Gastroesophageal sphincter (tissue), 4 donors: ENCODE data around the gene ARHGEF4. TPM values are rescaled to one million over a fixed set of nuclear protein-coding genes. Genes with fewer than 3 reads are reported as not detected.

ENCODE experiments used
- ATAC-seq: fragments of 150-250 bp; one replicate; pipeline ENCODE4 v1.9.1; 2016; ENCODE audit warnings: mild to moderate bottlenecking, moderate library complexity
- H3K27ac ChIP-seq, 4 donors: fragments of 200-600 bp; sonication (generic) in 3 of 4; 1 replicate in 3 of 4; 2 replicates in 1 of 4; pipeline ENCODE4 v1.5.1; 2016 to 2019
- H3K27me3 ChIP-seq: fragments of 200-600 bp; sonication (generic); one replicate; pipeline ENCODE4 v1.5.1; 2019
- H3K36me3 ChIP-seq, 2 donors: fragments of 200-600 bp; sonication (generic); one replicate each; pipeline ENCODE4 v1.5.1; 2019; ENCODE audit warnings: control low read depth in 1 of 2
- H3K4me1 ChIP-seq, 3 donors: fragments of 200-600 bp; sonication (generic); 1 replicate in 2 of 3; 2 replicates in 1 of 3; pipeline ENCODE4 v1.5.1; 2016 to 2019; ENCODE audit warnings: control low read depth in 2 of 3
- H3K4me3 ChIP-seq, 2 donors: fragments of 200-600 bp; sonication (generic); one replicate each; pipeline ENCODE4 v1.5.1; 2019; ENCODE audit warnings: mild to moderate bottlenecking in 1 of 2, moderate library complexity in 1 of 2
- H3K9me3 ChIP-seq, 3 donors: fragments of 200-600 bp; sonication (generic); one replicate each; pipeline ENCODE4 v1.5.1; 2017 to 2019; ENCODE audit warnings: control low read depth in 2 of 3
- EP300 ChIP-seq: sonication (generic); formaldehyde crosslinking; IDR thresholded peaks from one replicate; pipeline ENCODE4 v1.6.1; 2017; ENCODE audit warnings: antibody characterized with exemption, mild to moderate bottlenecking
- POLR2A ChIP-seq, 2 donors: fragments of 450-650 bp; IDR thresholded peaks; one replicate each; pipeline ENCODE4 v1.6.1; 2017; ENCODE audit warnings: antibody characterized with exemption in 2 of 2, mild to moderate bottlenecking in 2 of 2, moderate library complexity in 1 of 2
- POLR2AphosphoS5 ChIP-seq: sonication (generic); formaldehyde crosslinking; IDR thresholded peaks from one replicate; pipeline ENCODE4 v1.6.1; 2017; ENCODE audit warnings: antibody characterized with exemption
- WGBS, 2 donors: methylation state at CpG; one replicate each; pipeline ENCODE4 v1.1.5; 2018; ENCODE audit warnings: low coverage in 1 of 2; 5-methylcytosine and 5-hydroxymethylcytosine counted together
- total RNA-seq, 4 donors: library from RNA; depleted of rRNA; stranded (reverse); fragments of >200 nt; gene quantifications; one replicate each; pipeline ENCODE4 v1.1.0, GENCODE V29; 2016
- TF ChIP-seq, protein P1 (sequence below), 4 experiments: fragments of 200-600 bp in 2 of 4; fragments of 450-650 bp in 2 of 4; sonication (generic) in 1 of 4; IDR thresholded peaks; one replicate each; pipeline ENCODE4 v1.5.1; 2017 to 2019; ENCODE audit warnings: antibody characterized with exemption in 4 of 4, mild to moderate bottlenecking in 2 of 4, moderate library complexity in 2 of 4

ARHGEF4 gene
- total RNA-seq, 4 donors from 2014 or later = 15.9 to 59.5 (median 21.8) TPM

DNA sequence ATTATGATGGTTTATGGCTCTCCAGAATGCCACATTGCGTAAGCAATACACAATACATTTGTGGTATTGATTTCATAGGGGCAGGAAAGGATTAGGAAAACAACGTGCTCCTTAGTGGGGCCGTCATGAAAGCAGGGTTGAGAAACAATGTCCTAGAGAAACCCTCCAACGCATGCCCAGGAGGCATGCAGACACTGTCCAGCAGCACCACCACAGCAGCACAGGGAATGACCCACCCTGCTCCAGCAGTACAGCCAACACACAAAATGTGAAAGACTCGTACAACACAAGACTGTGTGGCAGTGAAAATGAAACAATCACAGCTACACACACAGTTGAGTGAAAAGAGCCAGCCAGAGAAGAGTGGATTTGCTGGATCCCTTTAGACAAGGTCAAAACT is 190.2 kb downstream of the ARHGEF4 start:
- Histone ChIP-seq H3K9me3 (peaks cover 0 to 10% (median 0%) of the 10 kb centered on the region in 3 donors), H3K27me3 (no peaks in the 10 kb centered on the region), H3K4me3 (no peak overlapping the region), H3K27ac (no peak overlapping the region), H3K4me1 (no peaks in the 10 kb centered on the region), H3K36me3 (no peaks in the 10 kb centered on the region)
- no peak for ATAC-seq
- WGBS, 2 donors = 45 to 50% methylated on average over 2 to 5 of the region's 5 CpGs
- TF ChIP-seq EP300 (no peak), POLR2A (IDR thresholded peaks at IDR 0.05) (no peak), POLR2AphosphoS5 (no peak)
- TF ChIP-seq, protein P1, sequence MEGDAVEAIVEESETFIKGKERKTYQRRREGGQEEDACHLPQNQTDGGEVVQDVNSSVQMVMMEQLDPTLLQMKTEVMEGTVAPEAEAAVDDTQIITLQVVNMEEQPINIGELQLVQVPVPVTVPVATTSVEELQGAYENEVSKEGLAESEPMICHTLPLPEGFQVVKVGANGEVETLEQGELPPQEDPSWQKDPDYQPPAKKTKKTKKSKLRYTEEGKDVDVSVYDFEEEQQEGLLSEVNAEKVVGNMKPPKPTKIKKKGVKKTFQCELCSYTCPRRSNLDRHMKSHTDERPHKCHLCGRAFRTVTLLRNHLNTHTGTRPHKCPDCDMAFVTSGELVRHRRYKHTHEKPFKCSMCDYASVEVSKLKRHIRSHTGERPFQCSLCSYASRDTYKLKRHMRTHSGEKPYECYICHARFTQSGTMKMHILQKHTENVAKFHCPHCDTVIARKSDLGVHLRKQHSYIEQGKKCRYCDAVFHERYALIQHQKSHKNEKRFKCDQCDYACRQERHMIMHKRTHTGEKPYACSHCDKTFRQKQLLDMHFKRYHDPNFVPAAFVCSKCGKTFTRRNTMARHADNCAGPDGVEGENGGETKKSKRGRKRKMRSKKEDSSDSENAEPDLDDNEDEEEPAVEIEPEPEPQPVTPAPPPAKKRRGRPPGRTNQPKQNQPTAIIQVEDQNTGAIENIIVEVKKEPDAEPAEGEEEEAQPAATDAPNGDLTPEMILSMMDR (IDR thresholded peaks at IDR 0.05) = no peak

DNA sequence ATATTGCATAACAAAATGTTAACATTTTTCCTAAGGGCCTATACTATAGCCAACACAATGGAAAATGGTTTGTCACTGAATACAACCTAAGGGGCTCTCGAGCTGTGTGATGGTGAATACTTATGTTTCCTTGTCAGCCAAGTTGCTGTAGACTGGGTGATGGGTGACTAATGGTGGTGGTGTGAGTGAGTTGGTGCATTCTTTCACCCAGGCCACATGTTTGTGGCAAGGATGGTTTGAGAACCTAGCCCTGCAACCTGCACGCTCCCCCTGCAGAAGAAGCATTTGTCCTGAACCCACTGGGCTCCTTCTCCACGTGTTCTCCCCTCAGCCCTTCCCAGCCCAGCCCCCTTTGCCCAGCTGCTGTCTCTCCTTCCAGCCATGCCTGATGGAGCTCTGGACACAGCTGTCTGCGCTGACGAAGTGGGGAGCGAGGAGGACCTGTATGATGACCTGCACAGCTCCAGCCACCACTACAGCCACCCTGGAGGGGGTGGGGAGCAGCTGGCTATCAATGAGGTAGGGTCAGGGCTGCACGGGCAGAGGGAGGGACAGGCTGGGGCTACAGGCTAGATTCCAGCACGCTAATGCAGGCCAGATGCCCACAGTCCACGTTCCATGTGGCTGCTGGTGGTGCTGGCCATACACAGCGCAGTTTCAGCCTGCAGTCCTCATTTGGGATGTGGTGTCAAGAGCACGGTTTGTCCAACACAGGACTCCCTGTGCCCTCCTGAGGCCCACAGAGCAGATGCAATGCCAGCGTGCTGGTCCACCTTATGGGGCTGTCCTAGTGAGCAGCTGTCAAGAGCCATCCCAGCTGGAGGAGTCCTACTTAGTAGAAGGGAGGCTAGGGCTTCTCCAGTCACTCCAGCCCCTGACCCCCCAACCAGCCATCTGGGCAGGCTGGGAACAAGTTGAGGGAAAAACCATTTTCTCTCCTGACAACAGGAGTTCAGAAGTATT is 191.1 kb downstream of the ARHGEF4 start:
- Histone ChIP-seq H3K27ac (no peak overlapping the region), H3K27me3 (no peaks in the 10 kb centered on the region), H3K4me1 (no peaks in the 10 kb centered on the region), H3K4me3 (no peak overlapping the region), H3K9me3 (peaks cover 0 to 10% (median 0%) of the 10 kb centered on the region in 3 donors), H3K36me3 (no peaks in the 10 kb centered on the region)
- 63% methylated on average over 2 of the region's 12 CpGs; no CpG with 5 or more reads in 1 of the 2 donors for WGBS, 2 donors
- no peak for ATAC-seq
- TF ChIP-seq EP300 = no peak
- TF ChIP-seq, protein P1 (IDR thresholded peaks at IDR 0.05) = no peak

DNA sequence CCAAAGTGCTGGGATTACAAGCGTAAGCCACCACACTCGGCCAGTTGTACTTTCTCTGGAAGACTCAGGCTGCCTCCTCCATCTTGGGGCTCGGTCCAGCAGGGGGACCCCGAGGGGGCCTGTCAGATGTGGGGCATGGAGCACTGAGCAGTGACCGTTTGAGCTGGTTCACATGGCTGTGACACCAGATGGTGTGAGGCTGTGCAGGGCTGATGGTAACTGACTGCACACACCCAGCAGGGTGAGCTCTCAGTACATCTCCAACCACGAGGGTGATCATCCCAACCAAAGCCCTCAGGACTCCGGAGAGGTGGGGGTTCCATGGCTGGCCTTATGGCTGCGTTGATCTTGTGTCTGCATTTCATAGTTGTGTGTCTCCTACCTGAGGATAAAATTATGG is 193.1 kb downstream of the ARHGEF4 start:
- 66% methylated on average over 4 of the region's 8 CpGs; no CpG with 5 or more reads in 1 of the 2 donors for WGBS, 2 donors
- H3K4me1 ChIP-seq = peaks cover 0 to 10% (median 0%) of the 10 kb centered on the region in 3 donors
- no peaks in the 10 kb centered on the region for H3K27me3 ChIP-seq
- peaks cover 0 to 10% (median 0%) of the 10 kb centered on the region in 3 donors for H3K9me3 ChIP-seq
- no peak overlapping the region for H3K4me3 ChIP-seq
- H3K36me3 ChIP-seq = no peaks in the 10 kb centered on the region
- TF ChIP-seq POLR2A (IDR thresholded peaks at IDR 0.05) = no peak
- TF ChIP-seq POLR2AphosphoS5 = no peak
- TF ChIP-seq, protein P1 (IDR thresholded peaks at IDR 0.05) = no peak
- H3K27ac ChIP-seq = no peak overlapping the region
- ATAC-seq = no peak

DNA sequence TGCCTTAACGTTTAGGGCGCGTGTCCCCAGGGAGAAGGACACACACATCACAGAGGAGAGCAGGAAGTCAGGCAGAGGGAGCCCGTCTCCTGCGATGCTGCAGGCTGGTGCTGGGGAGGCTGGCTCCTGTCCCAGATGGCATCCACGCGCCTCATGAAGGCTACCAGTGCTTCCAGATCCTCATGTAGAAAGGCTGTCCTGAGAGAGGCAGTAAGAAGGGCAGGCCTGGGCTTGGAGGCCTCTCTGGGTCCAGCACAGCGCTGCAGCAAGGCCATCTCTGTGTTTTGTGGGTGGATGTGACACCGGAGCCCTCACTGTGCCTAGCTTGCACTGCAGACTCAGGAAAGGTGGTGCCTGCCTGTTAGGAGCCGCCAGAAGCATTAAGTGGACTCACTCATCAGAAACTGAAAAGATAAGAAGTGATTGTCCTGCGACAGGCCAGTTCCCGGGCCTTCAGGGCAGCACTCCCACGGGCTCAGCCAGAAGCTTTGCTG is 193.8 kb downstream of the ARHGEF4 start:
- no peak for ATAC-seq

DNA sequence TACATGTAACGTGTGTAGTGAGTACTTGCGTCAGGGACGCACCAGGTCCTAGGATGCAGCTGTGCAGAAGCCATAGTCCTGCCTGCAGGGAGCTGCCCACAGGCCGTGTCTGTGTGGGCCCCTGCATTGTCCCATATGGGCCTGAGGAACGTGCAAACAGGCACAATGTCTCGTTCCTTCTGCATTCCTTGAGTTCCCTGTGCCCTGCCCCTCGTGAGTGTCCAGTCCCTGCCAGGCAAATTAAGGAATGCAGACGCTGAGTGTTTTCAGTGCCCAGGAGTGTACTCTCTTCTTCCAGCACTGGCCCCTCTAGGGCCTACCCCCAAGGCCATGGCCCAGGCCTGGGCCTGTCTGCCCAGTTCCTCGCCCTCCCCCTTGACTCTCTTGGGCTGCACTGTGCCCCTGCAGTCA is 194.7 kb downstream of the ARHGEF4 start:
- peaks cover 6% of the 10 kb centered on the region for H3K27me3 ChIP-seq
- no peak overlapping the region for H3K4me3 ChIP-seq
- H3K4me1 ChIP-seq = peaks cover 0 to 24% (median 5%) of the 10 kb centered on the region in 3 donors
- H3K9me3 ChIP-seq = peaks cover 0 to 10% (median 0%) of the 10 kb centered on the region in 3 donors
- no peak overlapping the region for H3K27ac ChIP-seq
- 74 to 86% methylated on average over 6 to 8 of the region's 9 CpGs for WGBS, 2 donors
- no peaks in the 10 kb centered on the region for H3K36me3 ChIP-seq
- ATAC-seq = no peak
- no peak for TF ChIP-seq POLR2A (IDR thresholded peaks at IDR 0.05)
- no peak for TF ChIP-seq POLR2AphosphoS5
- TF ChIP-seq, protein P1 (IDR thresholded peaks at IDR 0.05) = no peak
- TF ChIP-seq EP300 = no peak

More for the DNA sequence above, 193.8 kb downstream of the ARHGEF4 start:
- peaks cover 0 to 10% (median 0%) of the 10 kb centered on the region in 3 donors for H3K9me3 ChIP-seq
- no peaks in the 10 kb centered on the region for H3K36me3 ChIP-seq
- H3K4me3 ChIP-seq = no peak overlapping the region
- no peak for TF ChIP-seq POLR2AphosphoS5
- peaks cover 0 to 15% (median 1%) of the 10 kb centered on the region in 3 donors for H3K4me1 ChIP-seq
- no peak overlapping the region for H3K27ac ChIP-seq
- WGBS, 2 donors = 50 to 84% methylated on average over 3 to 5 of the region's 13 CpGs
- peaks cover 6% of the 10 kb centered on the region for H3K27me3 ChIP-seq
